ENCODE measurements around the gene BPHL.
A peak's percentile ranks its signal among the peaks of the same experiment; 100 is the strongest.
"Not testable (repeated sequence)": the region's sequence is repeated elsewhere in the genome, so short reads cannot be mapped to it uniquely, and the experiment has no call there.

The BPHL gene

DNA sequence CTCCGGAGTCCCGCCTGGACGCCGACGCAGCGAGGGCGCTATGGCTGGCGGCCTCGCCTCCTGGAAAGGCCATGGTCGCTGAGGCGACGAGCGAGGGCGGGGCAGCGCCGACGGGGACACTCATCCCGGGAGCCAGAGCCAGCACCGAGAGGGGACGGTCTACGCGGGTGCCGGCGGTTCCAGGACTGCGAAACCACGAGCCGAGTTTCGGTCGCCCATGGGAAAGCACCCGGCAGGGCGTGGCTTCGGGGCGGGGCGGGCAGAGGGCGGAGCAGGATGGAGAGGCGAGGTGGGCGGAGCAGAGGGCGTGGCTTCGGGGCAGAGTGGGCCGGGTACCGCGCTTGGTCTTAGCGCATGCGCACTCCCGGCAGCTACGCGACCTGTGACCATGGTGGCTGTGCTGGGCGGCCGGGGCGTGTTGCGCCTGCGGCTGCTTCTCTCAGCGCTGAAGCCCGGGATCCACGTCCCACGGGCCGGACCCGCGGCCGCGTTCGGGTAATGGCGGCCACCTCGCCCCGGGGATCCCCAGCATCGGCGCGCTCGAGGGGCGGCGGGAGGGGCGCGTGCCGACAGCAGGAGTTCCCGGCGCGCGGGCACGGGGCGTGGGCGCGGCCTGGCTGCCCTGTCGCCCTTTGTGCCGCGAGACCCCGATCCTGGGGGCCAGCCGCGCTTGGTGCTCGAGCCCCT, at the start of gene BPHL:
TSS of gene BPHL (plus strand) at position 359 of the 687 bp plus-strand sequence. CDS start at position 389, 30 bp downstream.
- DNase-seq, result peak; percentile 95

DNA sequence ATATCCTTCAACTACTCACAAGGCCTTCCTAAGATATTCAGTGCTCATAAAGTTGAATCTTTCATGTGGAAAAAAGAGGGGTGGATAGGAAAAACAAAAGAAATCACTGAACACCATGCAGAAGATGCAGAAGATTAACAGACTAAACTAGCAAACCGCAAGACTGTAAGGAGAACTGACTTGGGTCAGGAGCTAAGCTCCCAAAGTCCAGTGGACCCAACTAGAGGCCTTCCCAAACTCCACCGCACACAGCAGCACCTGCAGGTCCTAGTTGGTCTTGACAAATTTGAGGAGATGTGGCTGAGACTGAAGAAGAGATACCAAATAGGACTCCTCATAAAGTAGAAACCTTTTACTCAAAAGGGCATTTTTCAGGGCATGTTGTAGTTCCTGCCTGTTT, 46.9 kb upstream of the BPHL start:
- DNase-seq, result no peak

DNA sequence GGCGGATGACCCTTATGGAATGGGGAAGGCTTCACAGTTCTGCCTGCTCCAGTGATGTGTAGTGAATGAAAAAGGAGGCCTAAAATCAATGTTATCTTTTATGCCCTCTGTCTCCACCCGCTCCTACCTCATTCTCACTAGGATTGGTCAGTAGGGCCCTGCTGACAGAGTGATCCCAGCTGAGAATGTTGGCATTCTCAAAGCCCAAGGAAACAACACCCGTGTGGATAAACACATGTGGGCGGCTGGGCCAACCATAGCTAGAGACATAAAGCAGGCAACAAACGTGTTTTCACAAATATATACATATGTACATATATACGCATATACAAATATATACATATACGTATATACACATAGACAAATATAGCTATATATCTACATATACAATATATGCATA, 45.7 kb upstream of the BPHL start:
- DNase-seq, result no peak

DNA sequence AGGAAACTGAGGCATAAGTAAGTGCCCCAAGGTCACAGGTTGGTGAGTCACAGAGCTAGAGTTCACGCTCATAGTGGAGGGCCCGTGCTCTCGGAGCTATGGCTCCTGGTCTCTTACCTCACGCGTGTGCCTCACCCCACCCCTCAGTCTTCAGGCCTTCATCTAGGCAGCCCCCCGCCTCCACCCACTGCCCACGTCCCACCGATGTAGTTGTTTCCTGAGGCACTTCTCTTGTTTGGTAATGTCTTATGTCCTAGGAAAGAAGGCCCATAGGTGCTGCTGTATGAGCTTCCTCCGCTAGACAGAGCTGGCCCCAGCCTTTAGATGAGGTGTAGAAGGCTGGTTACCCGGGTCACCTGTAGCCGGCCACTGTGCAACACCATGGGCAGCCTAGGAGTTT, 45.1 kb upstream of the BPHL start:
- DNase-seq, result no peak

DNA sequence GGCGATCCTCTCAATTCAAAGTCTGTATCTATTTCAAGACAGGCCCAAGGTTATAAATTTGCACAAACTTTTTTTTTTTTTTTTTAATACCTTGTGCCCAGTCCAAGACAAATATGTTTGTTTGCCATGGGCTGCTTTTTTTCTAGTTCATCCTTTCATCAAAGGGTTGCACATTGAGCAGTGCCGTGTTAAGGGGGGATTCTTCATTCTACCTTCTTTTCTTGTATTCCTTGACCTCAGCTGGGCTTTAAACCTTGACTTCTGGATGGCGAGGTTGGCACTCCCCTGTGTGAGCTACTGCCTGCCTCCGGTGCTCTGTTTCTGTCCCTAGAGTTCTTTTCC, 42.8 kb upstream of the BPHL start:
- no peak for DNase-seq

DNA sequence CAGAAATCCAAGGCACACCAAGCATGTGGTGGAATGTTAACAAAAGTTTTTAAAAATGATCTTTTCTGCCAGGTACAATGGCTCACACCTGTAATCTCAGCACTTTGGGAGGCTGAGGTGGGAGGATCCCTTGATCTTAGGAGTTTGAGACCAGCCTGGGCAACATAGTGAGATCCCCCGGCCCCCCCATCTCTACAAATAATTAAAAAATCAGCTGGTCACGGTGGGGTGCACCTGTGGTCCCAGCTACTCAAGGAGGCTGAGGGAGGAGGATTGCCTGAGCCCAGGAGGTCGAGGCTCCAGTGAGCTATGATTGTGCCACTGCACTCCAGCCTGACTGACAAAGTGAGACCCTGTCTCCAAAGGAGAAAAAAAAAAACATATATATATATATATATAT, 42.2 kb upstream of the BPHL start:
- no peak for DNase-seq

DNA sequence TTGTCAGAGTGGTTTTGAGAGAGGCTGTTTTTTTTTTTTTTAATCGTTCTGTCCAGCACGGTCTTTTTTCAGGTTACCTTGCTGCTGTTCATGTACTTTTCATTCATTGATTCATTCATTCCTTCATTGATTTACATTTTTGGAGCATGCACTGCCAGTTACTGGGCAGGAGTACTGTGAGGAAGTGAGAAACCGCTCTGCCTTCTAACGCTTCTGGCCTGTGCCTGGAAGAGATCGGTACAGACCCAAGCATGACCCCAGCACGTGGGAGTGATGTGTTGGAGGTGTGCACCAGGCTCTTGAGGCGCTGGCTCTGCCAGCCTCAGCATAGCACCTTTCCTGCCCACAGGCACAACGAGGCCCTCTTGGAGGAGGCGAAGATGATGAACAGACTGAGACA, 41.1 kb upstream of the BPHL start:
- DNase-seq, result no peak

DNA sequence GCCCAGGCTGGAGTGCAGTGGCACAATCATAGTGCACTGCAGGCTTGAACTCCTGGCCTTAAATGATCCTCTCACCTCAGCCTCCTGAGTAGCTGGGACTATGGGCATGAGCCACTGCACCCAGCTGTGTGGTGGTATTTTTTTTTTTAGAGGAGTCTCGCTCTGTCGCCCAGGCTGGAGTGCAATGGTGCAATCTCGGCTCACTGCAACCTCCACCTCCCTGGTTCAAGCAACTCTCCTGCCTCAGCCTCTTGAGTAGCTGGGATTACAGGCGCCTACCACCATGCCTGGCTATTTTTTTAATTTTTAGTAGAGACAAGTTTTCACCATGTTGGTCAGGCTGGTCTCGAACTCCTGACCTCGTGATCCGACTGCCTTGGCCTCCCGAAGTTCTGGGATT, 39.6 kb upstream of the BPHL start:
- DNase-seq, result not testable (repeated sequence)

DNA sequence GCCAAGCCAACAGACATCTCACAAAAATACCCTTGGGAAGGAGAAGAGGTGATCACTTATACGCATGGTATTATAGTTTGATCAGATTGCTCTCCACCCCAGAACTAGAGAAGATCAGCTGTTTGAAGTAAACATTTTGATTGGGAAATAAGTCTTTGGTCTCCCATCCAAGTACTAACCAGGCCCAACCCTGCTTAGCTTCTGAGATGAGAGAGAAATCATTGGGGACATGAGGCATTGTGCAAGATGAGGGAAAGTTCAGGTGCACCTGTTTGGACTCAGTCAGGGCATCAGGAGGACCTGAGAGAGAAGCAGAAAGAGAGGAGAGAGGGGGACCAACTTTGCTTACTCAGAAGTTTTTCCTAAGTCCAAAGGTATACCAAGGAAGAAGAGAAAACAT, 38.8 kb upstream of the BPHL start:
- DNase-seq, result no peak

DNA sequence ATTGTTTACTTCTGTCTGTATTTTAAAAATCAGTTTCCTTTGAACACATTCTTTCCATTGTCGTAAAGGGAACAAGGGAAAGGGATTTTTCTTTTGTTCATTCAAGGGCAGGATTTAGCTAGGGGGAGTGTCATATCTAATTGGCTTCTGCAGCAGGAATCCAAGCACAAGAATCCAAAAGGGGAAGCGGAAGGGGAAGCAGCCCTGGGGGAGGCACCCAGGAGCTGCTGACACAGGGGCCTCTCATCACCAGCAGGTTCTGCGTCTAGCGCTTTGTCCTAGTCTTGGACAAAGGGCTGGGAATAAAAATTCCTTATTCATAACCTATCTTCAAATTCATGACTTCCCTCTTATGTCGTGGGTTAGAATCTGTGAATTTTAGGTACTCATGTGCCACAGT, 36.6 kb upstream of the BPHL start:
- DNase-seq, result no peak

DNA sequence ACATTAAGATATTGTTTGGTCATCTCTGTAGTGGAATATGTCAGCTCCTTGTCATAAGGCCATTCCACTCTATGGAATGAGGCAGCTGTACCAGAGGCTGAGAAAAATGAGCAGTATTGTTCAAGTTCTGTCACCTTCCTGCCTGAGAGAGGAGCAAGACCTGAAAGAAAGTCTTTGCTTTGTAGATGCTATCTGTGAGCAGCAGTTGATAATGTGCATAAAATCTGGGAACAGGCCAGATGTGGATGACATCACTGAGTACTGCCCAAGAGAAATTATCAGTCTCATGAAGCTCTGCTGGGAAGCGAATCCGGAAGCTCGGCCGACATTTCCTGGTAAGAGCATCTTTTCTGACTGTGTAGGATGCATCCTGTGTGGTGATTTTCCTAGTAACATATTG, 33.4 kb upstream of the BPHL start:
- DNase-seq, result no peak

DNA sequence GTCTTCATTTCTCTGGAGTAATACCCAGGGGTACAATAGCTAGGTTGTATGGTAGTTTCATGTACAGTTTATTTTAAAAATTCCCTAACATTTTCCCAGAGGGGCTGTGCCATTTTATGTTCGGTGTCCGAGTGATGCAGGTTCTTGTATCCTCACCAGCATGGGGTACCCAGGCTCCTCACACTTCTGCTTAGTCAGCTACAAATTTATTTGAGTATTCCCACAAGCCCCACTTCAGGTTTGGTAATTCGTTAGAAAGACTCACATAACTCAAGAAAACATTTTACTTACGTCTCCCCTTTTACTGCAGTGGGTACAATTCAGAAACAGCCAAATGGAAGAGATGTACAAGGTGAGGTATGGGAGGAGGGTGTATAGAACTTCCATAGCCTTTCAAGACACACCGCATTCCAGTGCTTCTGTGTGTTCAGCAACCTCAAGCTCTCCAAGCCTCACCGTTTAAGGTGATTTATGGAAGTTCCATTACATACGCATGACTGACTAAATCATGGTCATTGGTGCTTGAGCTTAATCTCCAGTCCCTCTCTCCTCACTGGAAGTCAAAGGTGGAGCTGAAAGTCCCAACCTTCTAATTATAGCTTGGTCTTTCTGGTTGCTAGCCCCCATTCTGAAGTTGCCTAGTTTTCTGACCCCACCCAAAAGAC, 32.1 kb upstream of the BPHL start:
- DNase-seq, result no peak

DNA sequence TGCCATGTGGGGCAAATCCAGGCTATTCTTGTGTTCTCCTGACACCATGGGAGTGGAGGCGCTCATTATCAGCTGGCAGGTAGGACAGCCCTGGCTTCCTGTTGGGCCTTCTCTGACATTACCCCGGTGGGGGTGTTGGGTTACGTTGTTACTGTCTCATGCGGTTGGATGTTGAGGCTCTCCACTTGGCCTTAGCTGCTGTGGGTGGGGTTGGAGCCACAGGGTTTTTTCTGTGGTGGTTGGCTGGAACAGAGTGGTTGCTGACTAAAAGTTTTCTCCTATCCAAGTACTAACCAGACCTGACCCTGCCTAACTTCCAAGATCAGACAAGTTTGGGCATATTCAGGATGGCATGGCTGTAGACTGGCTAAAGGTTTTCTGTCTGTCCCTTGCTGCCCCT, 30.1 kb upstream of the BPHL start:
- DNase-seq, result no peak

DNA sequence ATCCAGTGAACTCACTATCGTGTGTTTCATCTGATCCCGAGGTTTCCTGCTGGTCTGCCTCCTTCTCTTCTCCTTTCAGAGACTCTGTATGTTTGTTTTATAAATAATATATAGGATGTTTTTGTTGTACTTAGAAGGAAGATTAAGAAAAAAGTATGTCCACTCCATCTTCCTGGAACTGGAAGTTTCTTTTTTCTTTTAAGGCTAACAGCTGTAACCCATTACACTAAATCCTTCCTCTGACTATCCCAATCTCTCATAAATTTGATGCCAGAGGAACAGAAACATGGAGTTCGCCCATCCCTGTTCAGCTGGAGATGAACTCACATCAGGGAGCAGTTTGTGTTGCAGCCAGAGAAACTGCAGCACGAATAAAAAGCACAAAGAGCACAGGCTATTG, 29.5 kb upstream of the BPHL start:
- no peak for DNase-seq

DNA sequence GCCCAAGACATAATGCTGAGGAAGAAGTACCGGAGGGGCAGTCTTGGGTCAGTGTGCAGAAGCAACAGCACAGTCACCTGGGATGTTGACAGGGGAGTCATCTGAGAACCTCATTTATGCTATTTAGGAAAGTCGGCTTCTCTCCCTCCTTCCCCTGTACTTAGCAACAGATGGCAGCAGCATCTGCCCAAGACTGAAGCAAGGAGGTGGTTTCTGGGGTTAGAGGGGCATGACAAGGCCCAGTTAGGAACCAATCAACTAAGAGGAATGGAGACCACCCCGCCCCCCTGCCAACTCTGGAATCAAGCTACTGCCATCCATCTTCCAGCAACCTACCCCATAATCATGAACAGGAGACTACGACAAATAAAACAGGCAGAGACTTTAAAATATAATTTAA, 28.5 kb upstream of the BPHL start:
- no peak for DNase-seq

DNA sequence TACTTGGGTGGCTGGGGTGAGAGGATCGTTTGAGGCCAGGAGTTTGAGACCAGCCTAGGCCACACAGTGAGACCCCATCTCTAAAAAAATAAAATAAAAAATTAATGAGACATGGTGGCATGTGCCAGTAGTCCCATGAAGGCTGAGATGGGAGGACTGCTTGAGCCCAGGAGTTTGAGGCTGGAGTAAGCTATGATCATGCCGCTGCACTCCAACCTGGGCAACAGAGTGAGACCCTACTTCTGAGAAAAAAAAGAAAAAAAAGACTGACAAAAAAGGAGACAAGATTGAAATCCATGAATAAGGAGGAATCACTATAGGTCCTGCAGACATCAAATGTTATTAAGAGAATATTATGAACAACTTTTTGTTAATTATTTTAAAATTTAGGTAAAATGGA, 23.7 kb upstream of the BPHL start:
- DNase-seq, result no peak

DNA sequence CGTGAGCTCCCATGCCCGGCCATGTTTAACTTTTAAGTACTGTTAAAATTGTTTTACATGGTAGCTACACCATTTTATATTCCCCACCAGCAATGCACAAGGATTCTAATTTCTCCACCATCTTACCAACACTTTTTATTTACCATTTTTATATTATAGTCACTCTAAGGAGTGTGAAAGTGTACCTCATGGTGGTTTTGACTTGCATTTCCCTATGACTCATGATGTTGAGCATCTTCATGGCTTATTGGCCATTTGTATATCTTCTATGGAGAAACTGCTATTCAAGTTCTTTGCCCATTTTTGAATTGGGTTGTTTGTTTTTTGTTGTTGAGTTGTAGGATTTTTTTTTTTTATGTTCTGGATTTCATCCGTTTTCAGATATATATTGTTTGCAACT, 15.6 kb upstream of the BPHL start:
- DNase-seq, result no peak

DNA sequence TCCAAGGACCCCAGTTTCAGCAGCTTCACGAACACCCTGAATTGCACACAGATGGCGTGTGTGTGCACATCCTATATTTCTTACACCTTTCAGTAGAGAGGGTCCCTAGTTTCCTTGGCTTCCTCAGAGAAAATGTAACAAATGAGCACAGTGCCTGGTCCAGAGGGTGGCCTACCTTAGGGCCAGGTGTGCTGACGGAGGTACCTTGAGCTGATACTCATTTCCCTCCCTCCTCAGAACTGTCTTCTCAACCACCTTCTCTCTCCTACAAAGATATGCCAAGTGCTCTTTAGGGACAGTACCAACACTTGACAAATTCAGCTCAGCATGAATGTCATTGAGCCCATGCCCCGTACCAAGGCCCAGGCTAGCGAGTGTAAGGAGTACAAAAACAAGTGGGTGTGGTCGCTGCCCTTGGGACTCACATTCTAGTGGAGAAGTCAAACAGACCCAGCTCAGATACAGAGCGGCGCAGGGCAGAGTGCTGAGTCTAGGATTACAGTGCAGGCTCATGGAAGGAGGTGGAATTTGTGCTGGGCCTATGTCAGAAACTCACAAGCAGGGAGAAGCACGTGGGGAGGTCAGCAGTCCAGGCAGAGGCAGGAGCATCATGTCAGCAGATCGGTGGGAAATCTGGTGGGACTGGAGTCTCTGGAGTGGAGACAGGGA, 9.6 kb upstream of the BPHL start:
- no peak for DNase-seq

DNA sequence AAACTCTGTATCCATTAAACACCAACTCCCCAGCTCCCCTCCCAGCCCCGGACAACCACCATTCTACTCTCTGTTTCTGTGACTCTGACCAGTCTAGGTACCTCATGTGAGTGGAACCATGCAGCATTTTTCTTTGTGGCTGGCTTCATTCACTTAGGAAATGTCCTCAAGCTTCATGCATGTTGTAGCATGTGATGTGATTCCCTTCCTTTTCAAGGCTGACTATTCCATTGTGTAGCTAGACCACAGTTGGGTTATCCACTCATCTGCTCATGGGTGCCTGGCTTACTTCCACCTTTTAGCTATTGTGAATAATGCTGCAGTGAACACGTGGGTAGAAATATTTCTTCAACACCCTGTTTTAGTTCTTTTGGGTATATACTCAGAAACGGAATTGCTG, 8.8 kb upstream of the BPHL start:
- DNase-seq, result no peak

DNA sequence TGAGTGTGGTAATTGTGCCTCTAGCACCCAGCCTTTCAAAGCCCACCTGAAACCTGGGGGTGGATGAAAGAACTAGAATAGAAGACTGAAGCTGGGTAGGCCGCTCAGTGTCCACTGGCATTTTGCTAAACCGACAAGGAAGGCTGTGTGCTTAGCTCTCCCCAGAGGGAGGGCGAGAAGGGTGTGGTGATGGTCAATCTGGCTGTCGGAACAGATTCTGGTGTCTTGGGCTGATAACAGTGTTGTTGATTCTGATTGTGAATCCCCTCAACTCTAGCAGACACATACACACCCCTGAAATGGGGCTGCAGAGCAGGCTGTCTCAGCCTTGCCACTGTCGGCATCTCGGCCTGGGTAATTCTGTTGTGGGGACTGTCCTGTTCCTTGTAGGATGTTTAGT, 4.1 kb upstream of the BPHL start:
- no peak for DNase-seq

DNA sequence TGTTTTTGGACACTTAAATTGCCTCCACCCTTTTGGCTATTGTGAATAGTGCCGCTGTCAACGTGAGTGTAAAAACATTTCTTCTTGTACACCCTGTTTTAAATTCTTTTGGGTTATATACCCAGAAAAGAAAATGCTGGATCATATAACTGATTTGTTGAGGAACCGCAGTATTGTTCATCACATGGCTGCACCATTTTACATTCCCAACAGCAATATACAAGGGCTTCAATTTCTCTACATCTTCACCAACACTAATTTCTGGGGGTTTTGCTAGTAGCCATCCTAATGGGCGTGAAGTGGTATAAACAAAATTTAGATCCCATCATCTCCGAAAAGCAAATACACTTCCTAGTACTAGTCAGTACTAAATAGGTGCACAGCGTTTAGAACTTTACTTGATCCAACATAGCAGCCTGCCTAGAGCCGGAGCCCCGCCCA, 579 bp upstream of the BPHL start:
- no peak for DNase-seq

DNA sequence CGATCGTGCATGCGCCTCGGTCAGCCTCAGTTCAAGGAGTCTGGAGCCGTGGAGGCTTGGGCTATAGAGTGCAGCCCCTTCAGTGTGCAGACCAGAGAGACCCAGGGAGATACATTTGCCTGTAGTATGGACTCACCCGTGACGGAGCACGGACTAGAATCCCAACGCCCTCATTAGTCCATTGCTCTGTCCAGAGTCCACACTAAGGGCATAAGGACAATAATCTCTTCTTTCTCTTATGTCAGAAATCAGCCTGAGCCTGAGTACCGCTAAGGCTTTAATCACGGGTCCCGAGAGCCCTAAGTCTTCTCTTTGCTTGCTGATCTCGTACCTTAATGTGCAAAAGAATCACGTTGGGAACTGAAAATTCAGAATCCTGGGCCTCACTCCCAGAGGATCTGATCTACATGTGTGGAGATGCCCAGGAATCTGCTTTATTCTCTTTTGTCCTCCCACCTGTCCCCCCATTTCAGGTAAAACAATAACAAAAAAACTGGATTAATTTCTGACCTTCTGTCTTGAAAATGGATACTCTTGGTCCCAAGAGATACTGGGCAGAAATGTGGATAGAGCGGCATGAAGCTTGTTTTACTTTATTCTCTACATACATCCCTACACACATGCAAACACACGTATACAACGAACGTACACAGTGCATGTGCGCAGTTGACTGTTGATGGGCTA, 671 bp downstream of the BPHL start:
- no peak for DNase-seq

DNA sequence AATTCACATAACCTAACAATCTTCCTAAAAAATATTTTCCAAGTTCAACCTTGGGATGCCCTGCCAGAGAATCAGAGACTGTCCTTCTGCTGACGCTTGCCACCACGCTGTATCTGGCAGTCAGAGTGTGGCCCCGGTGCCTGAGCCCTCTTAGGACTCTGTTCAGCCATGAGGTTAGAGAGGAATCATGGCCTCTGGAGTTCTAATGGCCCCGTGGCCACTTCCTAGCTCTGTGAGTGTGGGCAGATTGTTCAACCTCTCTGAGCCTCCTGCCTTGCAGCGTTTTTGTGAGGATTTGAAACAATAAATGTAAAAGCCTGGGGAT, 2.2 kb downstream of the BPHL start:
- no peak for DNase-seq

DNA sequence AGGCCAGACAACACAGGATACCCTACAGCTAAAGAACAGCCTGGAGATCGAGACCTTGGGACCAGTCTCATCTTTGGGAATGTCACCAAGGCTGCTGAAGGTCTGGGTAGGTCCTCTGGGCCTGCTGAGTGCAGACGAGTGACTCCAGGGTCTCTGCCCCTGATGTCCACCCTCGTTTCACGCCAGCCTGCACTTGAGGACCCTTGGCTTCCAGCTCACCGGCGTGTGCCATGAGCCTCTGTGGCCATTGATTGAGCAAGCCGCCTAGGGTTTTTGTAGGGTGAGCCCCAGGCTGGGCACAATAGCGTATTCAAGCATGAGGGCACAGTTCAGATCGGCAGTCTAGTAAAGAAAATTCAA, 4.3 kb downstream of the BPHL start:
- DNase-seq, result no peak

Measured in CD4-positive, alpha-beta T cell treated with Interleukin-4 for 4 hours (primary cell).